BLaER1 (cell line): ENCODE data around the gene TOLLIP.

Source experiments
- H3K27ac ChIP-seq: shearing (Covaris generic); formaldehyde crosslinking; 2 replicates; pipeline ENCODE4 v1.8.1; 2022
- H3K27me3 ChIP-seq: shearing (Covaris generic); formaldehyde crosslinking; 2 replicates; pipeline ENCODE4 v1.8.1; 2022
- H3K36me3 ChIP-seq: shearing (Covaris generic); formaldehyde crosslinking; 2 replicates; pipeline ENCODE4 v1.8.1; 2022
- H3K4me1 ChIP-seq: shearing (Covaris generic); formaldehyde crosslinking; 2 replicates; pipeline ENCODE4 v1.8.1; 2022
- H3K4me2 ChIP-seq: shearing (Covaris generic); formaldehyde crosslinking; 2 replicates; pipeline ENCODE4 v1.8.1; 2022
- H3K4me3 ChIP-seq: shearing (Covaris generic); formaldehyde crosslinking; 2 replicates; pipeline ENCODE4 v1.8.1; 2022
- H3K9ac ChIP-seq: shearing (Covaris generic); formaldehyde crosslinking; 2 replicates; pipeline ENCODE4 v1.8.1; 2022
- H3K9me3 ChIP-seq: shearing (Covaris generic); formaldehyde crosslinking; 2 replicates; pipeline ENCODE4 v1.8.1; 2022
- H4K20me1 ChIP-seq: shearing (Covaris generic); formaldehyde crosslinking; 2 replicates; pipeline ENCODE4 v1.8.1; 2022
- Cebpa-rat ChIP-seq: shearing (Covaris generic); IDR thresholded peaks from 2 replicates; pipeline ENCODE4 v1.8.1; 2022

TOLLIP gene

GRCh38 chr11:1276866-1277615 lies 32.4 kb downstream of the TOLLIP start:
- peaks cover 53% of the 10 kb centered on the region for H3K4me1 ChIP-seq
- H3K9me3 ChIP-seq, result no peaks in the 10 kb centered on the region
- no peaks in the 10 kb centered on the region for H3K27me3 ChIP-seq
- no peak overlapping the region for H3K27ac ChIP-seq
- no peak overlapping the region for H3K9ac ChIP-seq
- peaks cover 75% of the 10 kb centered on the region for H4K20me1 ChIP-seq
- no peak overlapping the region for H3K4me2 ChIP-seq
- no peak overlapping the region for H3K4me3 ChIP-seq
- peaks cover 56% of the 10 kb centered on the region for H3K36me3 ChIP-seq
- TF ChIP-seq Cebpa-rat, result no peak

DNA sequence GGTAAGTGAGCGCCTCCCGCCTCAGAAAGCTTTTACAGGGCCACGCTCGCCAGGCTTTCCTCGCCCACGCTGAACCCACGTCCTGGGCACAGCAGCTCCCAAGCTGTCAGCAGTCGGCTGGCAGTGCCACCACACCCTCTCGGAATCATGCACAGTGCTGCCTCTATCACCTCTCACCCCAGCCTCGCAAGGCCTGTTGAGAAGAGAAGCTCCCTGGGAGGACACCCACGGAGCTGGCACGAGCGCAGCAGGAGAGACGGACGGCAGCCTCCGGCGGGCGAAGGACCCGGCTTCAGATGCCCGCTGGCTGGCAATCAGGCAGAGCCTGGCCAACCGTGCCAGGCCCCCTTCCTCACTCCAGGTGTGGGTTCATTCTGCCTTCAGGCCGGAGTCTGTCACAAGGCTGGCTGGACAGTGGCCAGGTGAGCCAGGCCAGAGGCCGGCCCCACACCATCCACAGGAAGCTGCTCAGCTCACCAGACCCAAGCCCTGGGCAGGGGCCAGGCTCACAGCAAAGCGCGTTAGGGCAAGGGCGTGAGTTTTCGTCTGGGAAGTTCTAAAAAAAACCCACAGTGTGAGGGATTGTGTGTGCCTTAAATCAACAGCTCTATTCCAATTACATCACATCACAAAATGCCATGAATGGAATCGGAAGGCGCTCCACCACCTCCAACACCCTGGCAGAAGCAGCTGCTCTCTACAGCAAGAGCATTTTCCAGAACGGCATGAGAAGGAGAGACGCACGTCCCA lies 33.2 kb downstream of the TOLLIP start:
- H4K20me1 ChIP-seq, result peaks cover 71% of the 10 kb centered on the region

GRCh38 chr11:1275021-1275420 lies 34.4 kb downstream of the TOLLIP start:
- no peak for TF ChIP-seq Cebpa-rat
- H4K20me1 ChIP-seq, result peaks cover 62% of the 10 kb centered on the region
- H3K4me2 ChIP-seq, result peak overlapping the region; percentile 77
- H3K4me1 ChIP-seq, result peaks cover 68% of the 10 kb centered on the region
- H3K9ac ChIP-seq, result peak overlapping the region; percentile 47
- no peak overlapping the region for H3K4me3 ChIP-seq
- H3K27ac ChIP-seq, result peak overlapping the region; percentile 55
- H3K9me3 ChIP-seq, result no peaks in the 10 kb centered on the region
- no peaks in the 10 kb centered on the region for H3K27me3 ChIP-seq
- H3K36me3 ChIP-seq, result peaks cover 36% of the 10 kb centered on the region

More for the DNA sequence above, 33.2 kb downstream of the TOLLIP start:
- peaks cover 48% of the 10 kb centered on the region for H3K36me3 ChIP-seq
- peak overlapping the region; percentile 53; the same call in 1 of the 2 replicates for H3K9ac ChIP-seq
- no peaks in the 10 kb centered on the region for H3K27me3 ChIP-seq
- no peak overlapping the region for H3K4me3 ChIP-seq
- peaks cover 56% of the 10 kb centered on the region for H3K4me1 ChIP-seq
- H3K27ac ChIP-seq, result peak overlapping the region; percentile 55; the same call in 1 of the 2 replicates
- peak overlapping the region; percentile 77 for H3K4me2 ChIP-seq
- TF ChIP-seq Cebpa-rat, result no peak
- H3K9me3 ChIP-seq, result no peaks in the 10 kb centered on the region

DNA sequence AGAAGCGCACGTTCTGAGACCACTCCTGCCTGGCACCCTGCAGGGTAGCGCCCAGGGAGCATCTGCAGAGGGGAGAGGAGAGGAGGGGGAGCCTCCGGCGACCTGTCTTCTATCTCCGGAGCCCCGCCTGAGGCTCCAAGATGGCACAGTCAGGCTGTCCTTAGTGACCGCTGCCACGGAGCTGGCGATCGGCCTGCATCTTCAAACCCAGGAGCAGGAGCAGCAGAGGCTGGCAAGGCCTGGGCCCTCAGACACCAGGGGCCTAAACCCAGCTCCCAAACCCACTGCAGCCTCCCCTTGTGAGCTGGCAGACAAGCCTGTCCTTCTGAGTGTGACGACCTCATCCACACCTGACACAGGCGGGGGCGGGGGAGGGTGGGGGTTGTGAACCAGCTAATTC lies 34.9 kb downstream of the TOLLIP start:
- Histone ChIP-seq H3K4me2 (peak overlapping the region; percentile 77), H3K27ac (no peak overlapping the region), H4K20me1 (peaks cover 57% of the 10 kb centered on the region), H3K36me3 (peaks cover 30% of the 10 kb centered on the region), H3K27me3 (no peaks in the 10 kb centered on the region), H3K9ac (no peak overlapping the region), H3K4me3 (no peak overlapping the region), H3K4me1 (peaks cover 72% of the 10 kb centered on the region), H3K9me3 (no peaks in the 10 kb centered on the region)
- no peak for TF ChIP-seq Cebpa-rat

- Histone ChIP-seq H3K27me3 (no peaks in the 10 kb centered on the region), H3K4me3 (no peak overlapping the region), H3K36me3 (peaks cover 22% of the 10 kb centered on the region)
Observed at GRCh38 chr11:1272531-1272930, 36.9 kb downstream of the TOLLIP start.

GRCh38 chr11:1271927-1272326 lies 37.5 kb downstream of the TOLLIP start:
- Histone ChIP-seq H3K4me2 (no peak overlapping the region), H3K9me3 (peaks cover 6% of the 10 kb centered on the region), H3K4me1 (peaks cover 51% of the 10 kb centered on the region), H3K4me3 (no peak overlapping the region), H3K27ac (0 out of 2 replicates have a peak overlapping the region, but pooled peaks have one; percentile 4), H3K27me3 (no peaks in the 10 kb centered on the region), H4K20me1 (peaks cover 32% of the 10 kb centered on the region), H3K36me3 (peaks cover 19% of the 10 kb centered on the region), H3K9ac (0 out of 2 replicates have a peak overlapping the region, but pooled peaks have one; percentile 6)
- TF ChIP-seq Cebpa-rat, result no peak

More at GRCh38 chr11:1272531-1272930, 36.9 kb downstream of the TOLLIP start:
- no peak overlapping the region for H3K9ac ChIP-seq
- H3K9me3 ChIP-seq, result 0 out of 2 replicates have a peak, but pooled peaks cover under 1% of the 10 kb centered on the region
- no peak overlapping the region for H3K4me2 ChIP-seq
- no peak overlapping the region for H3K27ac ChIP-seq
- H4K20me1 ChIP-seq, result peaks cover 38% of the 10 kb centered on the region
- peaks cover 55% of the 10 kb centered on the region for H3K4me1 ChIP-seq
- no peak for TF ChIP-seq Cebpa-rat

GRCh38 chr11:1271406-1271805 lies 38.0 kb downstream of the TOLLIP start:
- Histone ChIP-seq H3K27me3 (no peaks in the 10 kb centered on the region), H3K4me1 (peaks cover 46% of the 10 kb centered on the region), H3K9me3 (peaks cover 10% of the 10 kb centered on the region), H3K4me2 (no peak overlapping the region), H3K9ac (no peak overlapping the region), H3K36me3 (peaks cover 13% of the 10 kb centered on the region), H3K4me3 (no peak overlapping the region), H3K27ac (0 out of 2 replicates have a peak overlapping the region, but pooled peaks have one; percentile 4), H4K20me1 (peaks cover 26% of the 10 kb centered on the region)
- TF ChIP-seq Cebpa-rat, result no peak

DNA sequence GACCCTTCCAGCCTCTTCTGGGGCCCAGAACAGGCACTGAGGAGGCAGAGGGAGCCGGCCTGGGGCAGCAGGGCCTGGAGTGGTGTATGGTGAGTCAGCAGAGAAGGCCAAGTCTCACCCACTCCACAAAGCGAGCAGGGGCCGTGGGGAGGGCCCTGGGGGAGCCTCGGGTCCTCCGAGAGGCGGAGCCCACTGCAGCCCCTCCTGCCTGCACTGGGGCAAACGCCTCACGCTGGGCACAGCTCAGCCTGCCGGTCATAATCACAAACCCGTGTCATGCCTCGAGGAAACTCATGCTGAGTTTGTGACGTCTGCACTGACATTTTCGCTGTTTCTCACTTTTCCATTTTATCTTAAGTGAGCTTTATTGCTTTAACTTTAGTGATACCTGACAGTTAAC lies 38.4 kb downstream of the TOLLIP start:
- Histone ChIP-seq H3K4me1 (peaks cover 42% of the 10 kb centered on the region), H3K27ac (0 out of 2 replicates have a peak overlapping the region, but pooled peaks have one; percentile 43), H3K4me3 (no peak overlapping the region), H3K36me3 (peaks cover 9% of the 10 kb centered on the region; the same call in 1 of the 2 replicates), H3K4me2 (peak overlapping the region; percentile 47), H4K20me1 (peaks cover 22% of the 10 kb centered on the region), H3K27me3 (no peaks in the 10 kb centered on the region), H3K9ac (0 out of 2 replicates have a peak overlapping the region, but pooled peaks have one; percentile 42), H3K9me3 (peaks cover 14% of the 10 kb centered on the region)
- no peak for TF ChIP-seq Cebpa-rat

DNA sequence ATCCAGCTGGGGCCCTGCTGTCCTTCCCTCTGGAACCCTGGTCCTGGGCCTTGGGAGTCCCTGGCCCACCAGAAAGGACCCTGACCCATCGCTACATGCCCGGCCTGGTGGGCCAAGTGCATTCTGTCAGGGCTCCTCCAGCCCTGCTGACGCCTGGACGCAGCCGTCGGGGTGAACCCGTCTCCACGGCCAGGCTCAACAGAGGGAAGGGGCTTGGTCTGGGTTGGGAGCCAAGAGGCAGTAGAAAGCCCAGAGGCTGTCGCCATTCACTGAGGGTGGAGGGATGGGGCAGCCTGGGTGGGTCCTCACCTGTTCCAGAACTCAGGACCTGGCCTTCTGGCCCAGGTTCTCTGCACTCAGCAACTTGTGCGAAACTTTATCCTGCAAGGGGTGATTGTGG lies 39.0 kb downstream of the TOLLIP start:
- Histone ChIP-seq H3K4me1 (peaks cover 37% of the 10 kb centered on the region), H3K9ac (no peak overlapping the region), H3K27ac (0 out of 2 replicates have a peak overlapping the region, but pooled peaks have one; percentile 43), H3K4me3 (no peak overlapping the region), H4K20me1 (peaks cover 17% of the 10 kb centered on the region), H3K9me3 (peaks cover 19% of the 10 kb centered on the region), H3K27me3 (no peaks in the 10 kb centered on the region), H3K4me2 (peak overlapping the region; percentile 47), H3K36me3 (peaks cover 11% of the 10 kb centered on the region; the same call in 1 of the 2 replicates)
- no peak for TF ChIP-seq Cebpa-rat
